Globus pallidus (tissue), 1 donor: Measurements from ENCODE around the gene VSTM5.
A peak's percentile ranks its signal among the peaks of the same experiment; 100 is the strongest.
"Not testable (repeated sequence)": the region's sequence is repeated elsewhere in the genome, so short reads cannot be mapped to it uniquely, and the experiment has no call there.

Experiments used
- DNase-seq: peaks from one replicate; pipeline ENCODE4 v3.0.0-alpha.2; 2015; ENCODE audit warnings: low spot score

The VSTM5 gene, protein sequence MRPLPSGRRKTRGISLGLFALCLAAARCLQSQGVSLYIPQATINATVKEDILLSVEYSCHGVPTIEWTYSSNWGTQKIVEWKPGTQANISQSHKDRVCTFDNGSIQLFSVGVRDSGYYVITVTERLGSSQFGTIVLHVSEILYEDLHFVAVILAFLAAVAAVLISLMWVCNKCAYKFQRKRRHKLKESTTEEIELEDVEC

DNA sequence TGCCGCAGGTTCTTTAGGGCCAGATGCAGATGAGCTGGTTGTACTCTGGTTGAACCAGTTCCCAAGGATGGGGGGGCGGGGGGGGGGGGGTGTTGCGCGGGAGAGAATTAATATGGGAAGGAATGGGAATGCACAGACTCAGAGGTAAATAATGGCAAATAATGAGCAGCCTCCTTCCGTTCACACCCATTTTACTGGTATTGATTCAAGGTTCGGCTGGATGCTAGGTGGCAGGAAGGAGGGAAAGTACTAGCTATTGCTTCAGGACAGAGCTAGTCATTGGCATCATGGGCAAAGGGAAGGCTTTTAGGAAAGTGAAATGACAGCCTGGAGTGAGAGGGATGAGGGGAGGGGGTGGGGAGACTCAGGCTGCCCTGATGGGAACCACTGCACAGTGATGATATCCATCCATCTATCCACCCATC is at the start of gene VSTM5:
TSS of gene VSTM5 (minus strand) at position 25 of the 425 bp plus-strand sequence. CDS start 116 bp downstream, outside the sequence.
- DNase-seq, result no peak

DNA sequence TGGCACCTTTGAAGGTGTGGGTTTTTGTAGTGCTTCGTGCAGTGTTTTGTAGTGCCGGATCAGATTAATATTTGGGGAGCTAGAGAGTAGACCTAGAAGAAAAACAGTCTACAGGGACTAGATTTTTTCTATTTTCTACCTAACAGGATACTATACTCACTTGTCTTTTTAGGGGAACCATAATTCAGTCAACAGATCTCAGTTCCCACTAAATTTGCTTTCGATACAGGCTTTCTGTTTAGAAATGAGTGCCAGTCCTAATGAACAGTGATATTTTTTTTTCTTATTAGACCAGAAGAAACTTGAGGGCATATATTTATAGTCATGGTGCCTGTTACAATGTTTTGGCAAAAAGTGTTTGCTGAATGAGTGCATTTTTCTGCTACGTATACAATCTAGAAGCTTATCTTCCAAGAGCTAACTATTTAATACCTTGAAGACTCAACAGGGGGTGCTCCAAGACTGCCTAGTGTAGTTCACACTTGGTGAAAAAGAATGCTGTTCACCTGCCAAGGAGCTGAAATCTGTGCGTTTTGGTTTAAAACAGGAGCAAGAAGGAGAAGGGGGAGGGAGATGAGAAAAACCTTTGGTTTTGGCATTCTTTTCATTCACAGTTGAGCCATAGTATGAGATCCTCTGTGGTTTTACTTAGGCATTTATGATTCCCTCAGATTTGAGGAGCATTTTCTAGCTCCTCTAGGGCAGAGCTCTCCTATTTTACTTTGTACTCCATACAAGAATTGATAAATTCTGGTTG is 44.9 kb upstream of the VSTM5 start:
- peak; percentile 29 for DNase-seq

DNA sequence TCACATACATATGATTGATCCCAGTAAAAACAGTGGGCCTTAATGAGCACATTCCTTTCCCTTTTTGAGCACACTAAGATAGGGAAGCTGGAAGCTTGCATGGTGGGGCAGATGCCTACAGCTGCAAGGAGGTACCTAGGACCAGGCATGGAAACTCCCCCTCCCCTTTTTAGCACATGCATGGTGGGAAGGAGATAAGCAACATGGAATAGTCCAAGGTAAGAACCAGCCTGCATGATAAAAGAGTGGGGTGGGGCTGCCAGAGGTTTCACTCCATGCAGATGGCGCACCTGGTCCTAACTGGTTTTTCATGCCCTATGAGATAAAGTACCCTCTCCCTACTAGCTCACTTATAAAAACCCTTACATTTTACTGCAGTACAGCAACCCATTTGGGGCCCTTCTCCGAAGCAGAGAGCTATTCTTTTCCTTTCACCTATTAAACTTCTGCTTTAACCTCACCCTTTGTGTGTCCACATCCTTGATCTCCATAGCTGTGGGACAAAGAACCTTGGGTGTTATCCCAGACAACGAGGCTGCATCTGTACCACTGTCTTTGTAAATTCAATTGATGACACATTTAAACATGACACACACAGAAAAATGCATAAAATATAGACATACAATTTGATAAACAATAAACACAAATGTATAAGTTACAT is 40.1 kb upstream of the VSTM5 start:
- no peak for DNase-seq

DNA sequence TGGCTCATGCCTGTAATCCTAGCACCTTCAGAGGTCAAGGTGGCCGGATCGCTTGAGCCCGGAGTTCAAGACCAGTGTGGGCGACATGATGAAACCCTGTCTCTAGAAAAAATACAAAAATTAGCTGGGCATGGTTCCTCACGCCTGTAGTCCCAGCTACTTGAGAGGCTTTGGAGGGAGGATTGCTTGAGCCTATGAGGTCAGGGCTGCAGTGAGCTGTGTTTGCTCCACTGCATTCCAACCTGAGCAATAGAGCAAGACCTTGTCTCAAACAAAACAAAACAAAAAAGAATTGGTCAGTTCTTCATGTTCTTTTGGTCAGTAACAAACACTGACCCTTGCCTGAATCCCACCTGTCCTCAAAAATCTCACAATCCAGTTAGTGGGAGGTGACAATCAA is 36.7 kb upstream of the VSTM5 start:
- DNase-seq, result no peak

DNA sequence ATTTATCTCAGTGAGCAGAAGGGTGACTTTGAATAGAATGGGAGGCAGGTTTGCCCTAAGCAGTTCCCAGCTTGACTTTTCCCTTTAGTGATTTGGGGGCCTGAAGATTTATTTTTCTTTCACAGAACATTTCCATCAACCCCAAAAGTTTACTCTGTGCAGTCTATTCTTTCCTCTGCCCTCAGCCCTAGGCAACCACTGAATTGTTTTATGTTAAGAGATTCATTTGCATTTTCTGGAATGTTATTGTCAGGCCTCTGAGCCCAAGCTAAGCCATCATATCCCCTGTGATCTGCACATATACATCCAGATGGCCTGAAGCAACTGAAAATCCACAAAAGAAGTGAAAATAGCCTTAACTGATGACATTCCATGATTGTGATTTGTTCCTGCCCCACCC is 28.7 kb upstream of the VSTM5 start:
- not testable (repeated sequence) for DNase-seq

DNA sequence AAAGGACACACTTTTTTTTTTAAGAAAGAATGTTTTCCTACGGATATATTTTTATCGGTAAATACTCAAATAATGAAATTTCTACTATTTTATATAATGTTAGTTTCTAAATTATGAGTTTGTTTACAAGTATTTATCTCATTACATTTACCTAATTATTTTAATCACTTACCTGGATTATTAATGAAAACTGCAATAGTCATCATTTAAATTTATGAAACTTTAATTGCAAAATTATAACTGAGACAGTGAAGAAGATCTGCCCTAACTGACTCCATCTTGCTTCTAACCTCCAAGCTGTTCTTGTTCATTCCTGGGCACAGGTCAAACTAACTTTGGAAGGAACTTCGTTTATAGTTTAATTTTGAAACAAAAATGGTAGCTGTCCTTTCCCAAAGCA is 25.2 kb upstream of the VSTM5 start:
- no peak for DNase-seq

DNA sequence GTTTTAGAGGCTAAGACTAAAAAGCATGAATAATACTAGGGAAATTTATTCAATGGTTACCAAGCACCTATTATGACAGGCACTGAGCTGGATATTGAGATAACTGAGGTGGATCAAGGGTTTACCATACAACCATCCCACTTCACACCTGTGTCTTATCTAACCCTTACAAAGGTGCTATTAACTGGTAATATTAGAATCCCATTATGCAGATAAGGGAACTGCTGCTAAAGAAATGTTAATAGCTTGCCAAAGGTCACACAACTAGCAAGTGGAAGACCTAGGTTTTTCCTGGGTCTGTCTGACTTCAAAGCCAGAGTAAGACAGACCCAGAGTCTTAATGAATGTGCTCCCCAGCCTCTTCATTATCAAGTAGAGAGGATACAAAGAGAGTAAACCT is 21.1 kb upstream of the VSTM5 start:
- no peak for DNase-seq

DNA sequence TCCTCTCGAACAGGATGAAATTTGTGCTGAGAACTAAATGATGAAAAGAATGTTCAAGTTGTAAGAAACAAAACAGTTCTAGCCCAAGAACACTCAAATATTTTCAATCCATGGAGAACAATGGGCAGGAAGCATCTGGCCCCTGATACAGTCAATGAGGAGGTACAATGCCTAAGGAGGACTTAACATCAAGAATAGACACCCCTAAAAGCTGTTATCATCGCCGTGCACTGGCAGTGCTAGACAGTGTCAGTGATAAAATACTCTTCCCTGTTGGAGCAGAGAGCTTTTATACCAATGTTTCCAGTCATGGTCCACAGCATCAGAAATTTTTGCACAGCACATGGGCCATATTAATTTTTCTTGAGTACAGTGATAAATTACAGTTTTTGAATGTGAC is 20.2 kb upstream of the VSTM5 start:
- no peak for DNase-seq

DNA sequence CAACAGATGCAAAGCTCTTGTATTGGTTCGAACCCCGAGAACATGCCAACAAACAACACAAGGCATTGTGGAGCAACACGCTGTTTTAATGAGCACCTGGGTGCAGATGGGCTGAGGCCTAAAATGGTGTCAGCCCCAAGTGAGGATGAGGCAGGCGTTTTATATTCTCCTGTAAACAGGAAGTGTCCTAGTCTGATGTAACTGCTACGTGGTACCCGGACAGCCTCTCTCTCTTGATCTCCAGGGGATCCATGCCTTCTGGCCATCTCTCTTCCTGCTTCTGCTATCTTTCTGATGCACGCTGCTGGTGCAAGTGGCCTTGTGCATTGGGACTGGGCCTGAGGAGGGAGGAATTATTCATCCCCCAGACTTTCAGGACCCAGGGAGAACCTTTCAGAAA is 19.4 kb upstream of the VSTM5 start:
- DNase-seq, result no peak

DNA sequence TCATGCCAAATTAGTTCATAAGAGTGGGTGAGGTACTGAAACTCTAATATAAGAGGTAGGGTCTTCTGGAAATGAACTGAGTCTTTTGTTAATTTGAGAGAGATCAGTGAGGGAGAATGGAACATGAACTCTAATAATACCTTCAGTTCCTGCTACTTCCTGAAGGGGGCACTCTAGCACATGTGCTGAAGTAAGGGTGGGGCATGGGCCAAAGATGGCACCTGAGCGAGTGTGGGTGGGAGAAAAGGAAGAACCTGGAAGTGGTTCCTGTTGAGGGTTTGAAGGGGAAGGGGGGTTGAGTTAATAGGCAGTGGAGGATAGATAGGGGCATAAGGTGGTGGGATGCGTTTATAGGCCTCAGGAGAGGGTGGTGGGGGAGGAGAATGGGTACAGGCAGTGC is 18.0 kb upstream of the VSTM5 start:
- DNase-seq, result not testable (repeated sequence)

DNA sequence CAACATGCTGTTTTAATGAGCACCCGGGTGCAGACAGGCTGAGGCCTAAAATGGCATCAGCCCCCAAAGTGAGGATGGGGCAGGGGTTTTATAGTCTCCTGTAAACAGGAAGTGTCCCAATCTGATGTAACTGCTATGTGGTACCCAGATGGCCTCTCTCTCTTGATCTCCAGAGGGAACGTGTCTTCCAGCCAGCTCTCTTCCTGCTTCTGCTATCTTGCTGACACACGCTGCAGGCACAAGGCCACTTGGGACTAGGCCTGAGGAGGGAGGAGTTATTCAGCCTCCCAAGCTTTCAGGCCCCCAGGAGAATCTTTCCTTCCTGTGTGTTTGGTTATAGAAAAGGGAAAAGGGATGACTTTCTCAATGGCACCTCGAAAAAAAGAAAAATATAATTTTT is 11.4 kb upstream of the VSTM5 start:
- no peak for DNase-seq

DNA sequence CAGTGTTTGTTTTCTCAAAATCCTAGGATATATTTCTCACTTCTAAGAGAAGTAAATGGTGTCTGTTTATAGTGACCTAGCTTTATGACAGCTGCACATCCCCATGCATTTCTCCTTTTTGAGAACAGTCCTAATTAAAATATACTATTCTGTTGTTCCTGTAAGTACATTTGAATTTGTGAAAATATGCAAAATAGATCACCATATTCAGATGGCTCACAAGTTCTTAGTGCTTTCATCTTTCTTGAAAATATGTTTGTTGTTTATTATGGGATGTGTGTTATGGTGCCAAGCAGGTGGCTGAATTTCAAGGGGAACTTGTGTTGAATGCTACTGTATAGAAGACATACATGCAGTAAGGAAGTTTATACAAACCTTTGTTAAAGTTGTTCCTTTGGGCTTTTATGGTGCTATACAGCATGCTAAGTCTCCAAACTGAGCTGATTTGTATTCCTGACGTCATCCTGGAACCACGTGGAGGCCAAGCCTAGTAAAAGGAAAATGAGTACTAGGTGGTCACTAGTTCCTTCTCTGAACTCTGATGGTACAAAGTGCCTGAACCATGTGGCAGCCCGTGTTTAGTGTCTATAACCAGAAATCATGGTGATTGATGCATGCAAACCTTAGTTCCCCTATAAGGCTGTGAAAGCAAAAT is 7.8 kb upstream of the VSTM5 start:
- DNase-seq, result no peak

DNA sequence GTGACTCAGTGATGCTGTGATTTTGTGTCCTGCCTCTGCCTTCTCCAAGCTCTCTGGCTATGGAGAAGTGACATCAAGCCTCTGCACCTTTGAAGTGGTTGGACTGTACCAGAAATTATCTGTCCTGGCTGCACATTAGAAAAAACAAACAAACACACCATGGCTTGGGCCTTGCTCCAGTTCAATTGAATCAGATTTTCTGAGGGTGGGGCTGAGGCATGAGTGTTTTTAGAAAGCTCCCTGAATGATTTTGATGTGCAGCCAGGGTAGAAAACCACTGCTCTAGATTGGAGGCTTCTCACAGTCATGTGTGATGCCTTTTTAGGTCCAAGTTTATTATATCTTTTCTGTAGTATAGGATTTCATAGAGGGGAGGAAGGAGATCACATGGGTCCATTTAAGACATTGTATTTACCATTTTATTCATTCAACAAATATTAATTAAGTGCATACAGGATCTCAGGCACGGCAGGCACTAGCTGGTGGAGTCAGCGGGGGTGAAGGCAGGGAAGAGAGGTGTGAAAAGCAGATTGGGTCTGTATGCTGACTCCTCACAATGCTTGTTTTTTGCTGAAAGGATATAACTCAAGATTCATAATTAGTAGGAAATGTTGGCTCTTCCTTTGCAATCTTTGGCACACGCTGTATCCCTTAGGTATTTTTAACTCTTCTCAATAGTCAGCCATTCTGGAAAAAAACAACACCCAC is 7.1 kb upstream of the VSTM5 start:
- DNase-seq, result no peak

DNA sequence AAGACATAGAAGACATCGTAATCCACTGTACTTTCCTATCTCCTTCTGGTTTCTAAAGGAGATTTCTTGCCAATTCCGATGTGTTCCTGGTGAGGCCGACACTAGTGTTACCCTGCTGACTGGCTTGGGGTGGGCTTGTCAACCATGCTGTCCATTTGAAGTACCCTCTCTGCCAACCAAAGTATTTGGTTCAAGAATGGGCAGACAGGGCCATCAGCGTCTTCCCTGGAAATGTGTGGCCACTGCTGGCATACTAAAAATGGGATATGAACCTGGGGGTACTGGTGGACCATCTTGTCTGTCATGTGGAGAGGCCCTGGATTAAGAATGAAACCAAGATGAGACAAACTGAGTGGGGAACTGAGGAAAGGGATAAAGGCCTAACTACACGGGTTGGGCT is 1.8 kb upstream of the VSTM5 start:
- no peak for DNase-seq

DNA sequence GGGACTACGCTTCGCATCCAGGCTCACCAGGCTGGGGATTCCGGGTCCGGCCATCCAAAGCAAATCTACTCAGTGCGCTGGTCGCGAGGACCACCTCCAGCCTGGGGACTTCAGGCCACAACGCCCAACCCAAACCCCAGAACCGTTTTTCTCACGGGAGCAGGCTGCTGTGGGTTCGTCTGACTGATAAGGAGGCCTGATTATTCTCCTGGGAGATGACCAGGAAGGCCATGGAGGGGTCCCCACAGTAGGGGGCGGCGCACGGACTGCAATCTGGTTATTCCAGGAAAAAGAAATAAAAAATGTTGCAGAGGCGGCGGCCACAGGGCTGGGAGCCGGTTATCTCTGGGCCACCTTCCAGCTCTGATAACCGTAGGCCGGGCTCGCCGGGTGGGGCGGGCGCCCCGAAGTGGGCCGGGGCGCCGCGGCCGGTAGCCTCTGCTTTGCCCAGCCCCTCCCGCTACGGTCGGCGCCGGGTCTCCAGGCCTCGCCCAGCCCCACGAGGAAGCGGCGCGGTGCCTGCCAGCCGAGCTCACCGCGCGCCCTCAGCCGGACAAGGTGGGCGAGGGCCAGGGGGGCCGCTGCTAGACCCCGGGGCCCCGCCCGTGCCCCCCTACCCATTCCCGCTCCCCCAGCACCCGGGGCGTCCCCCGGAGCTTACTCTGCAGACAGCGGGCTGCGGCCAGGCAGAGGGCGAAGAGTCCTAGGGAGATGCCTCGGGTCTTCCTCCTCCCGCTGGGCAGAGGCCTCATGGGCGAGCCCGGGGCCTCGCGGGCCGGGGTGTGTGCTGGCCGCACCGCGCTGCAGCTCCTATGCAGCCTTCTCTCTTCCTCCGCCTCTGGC is 446 bp downstream of the VSTM5 start:
- DNase-seq, result no peak

DNA sequence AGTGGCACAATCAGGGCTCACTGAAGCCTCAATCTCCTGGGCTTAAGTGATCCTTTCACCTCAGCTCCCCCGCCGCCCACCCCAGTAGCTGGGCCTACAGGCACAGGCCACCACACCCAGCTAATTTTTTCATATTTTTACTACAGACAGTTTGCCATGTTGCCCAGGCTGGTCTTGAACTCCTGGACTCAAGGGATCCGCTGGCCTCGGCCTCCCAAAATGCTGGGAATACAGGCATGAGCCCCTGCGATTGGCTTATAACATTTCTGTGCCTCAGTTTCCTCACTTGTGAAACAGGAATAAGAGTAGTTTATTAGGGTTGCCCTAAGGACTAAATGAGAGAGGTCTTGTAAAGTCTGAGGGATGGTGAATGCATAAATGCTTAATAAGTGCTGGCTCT is 1.2 kb downstream of the VSTM5 start:
- no peak for DNase-seq

DNA sequence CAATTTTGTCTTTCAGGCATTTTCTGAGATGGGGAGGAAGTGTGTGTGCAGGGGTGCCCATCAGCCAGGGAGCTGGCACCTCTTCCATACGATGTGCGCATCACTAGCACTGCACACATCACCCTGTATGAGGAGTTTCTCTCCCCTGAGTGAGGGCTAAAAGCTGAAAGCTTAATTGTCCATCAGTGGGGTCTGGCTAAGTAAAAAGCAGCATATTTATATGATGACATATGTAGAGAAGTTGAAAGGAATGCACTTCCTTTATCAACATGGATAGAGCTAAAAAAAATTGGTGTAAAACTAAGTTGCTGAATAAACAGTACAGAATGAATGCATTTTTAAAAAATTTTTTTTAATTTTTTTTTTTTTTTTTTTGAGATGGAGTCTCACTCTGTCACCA is 4.0 kb downstream of the VSTM5 start:
- no peak for DNase-seq

DNA sequence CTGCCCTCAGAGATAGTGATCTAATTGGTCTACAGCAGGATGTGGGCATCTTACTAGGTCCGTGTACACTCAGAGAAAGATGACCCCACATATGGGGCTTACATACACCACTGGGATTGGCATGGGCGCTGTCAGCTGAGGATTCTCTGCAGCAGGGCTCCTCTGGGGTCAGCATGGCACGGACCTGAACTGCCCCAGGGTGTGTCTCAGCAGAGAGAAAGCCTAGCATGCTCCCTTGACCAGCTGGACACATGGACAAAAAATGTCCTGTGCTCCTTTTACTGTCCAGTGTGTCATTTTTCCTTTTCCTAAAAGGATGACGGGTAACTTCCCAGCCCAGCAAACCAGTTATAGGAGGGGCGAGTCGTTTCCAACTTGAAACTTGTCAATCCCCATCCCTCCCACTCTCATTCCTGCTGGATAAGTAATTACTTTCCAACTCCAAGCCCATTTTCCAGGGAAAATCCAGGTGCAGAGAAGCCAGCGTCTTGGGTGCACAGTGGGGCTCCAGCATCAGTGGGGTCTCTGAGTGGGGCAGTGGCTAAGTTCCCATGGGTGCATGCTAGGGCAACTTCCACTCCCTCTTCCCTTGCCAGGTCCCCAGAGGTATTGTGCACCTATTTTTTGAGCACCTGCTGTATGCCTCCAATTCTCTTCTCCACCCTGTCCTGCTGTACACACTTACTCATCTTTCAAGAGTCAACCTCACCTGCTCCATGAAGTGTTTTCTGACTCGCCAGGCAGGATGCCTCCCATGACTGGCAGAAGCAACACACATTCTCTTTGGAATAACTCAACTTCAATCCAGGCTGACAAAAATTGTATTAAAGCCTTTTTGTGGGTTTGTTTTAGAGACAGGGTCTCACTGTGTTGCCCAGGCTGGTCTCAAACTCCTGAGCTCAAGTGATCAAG is 5.0 kb downstream of the VSTM5 start:
- DNase-seq, result no peak

DNA sequence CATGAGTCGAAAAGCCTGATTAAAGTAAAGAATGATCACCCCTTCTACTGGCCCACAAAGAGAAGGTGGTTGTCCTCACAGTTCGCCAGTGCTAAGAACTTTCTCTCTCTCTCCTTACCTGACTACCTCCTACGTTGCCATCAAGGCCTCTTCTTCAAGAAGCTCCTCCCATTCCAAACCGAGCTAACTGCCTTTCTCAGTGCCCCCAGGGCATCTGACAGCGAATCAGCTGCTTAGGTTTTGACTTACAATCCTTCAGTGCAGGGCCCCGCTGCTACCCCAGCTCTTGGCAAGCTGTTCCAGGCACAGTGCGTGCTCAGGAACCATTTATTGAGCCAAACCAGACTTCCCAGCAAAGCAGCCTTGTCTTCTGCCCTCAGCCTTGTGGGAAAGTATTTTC is 5.8 kb downstream of the VSTM5 start:
- DNase-seq, result no peak

DNA sequence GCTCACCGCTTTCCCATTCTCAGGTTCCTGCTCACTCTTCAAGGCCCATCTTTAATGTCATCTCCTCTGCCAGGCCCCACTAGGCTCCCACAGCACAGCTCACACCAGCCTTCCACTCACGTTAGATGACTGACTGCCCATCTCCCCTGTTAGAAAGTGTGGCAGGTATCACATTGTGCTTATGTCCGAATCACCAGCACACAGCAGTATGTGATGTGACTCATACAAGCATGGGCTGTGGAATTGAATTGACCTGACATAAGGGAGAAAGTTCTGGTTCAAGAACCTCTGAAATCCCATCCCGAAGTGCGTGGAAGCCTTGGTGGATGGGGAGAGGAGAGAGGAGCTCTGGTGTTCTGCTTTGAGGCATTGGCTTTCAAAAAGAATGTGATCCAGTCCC is 6.5 kb downstream of the VSTM5 start:
- no peak for DNase-seq
